ENCODE data around the gene MINAR1.

The MINAR1 gene

DNA sequence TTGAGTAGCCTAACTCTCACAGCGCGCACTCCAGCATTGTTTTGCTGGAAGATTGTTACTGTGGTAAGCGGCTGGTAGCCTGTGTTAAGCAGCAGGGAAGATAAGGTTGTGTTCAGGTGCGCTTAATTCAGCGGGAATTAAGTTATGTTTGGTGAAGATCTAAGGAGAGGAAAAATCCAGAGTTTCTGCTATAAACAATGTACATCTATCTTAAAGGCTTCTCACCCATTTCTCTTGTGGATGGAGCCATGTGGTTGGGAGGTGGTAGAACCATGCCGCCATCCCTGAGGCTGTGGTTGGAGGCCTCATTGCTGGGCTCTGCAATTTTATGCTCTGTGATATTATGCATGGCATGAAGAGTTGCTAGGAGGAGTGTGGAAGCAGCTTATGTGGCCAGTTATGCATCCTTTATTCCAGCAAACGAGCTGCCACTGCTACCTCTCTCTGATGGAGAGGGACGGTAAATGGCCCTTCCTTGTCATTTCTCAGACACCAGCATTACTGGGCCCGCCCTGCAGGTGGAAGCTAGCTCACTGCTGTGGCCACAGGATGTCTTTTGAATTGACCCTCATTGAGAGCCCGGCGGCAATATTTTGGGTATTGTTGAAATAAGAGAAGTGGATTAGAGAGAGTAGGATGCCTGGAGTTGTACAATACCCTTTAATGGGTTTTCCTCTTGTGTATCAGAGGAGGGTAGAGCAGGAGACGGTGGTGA, 1.3 kb downstream of the MINAR1 start:
- DNase-seq = no peak

DNA sequence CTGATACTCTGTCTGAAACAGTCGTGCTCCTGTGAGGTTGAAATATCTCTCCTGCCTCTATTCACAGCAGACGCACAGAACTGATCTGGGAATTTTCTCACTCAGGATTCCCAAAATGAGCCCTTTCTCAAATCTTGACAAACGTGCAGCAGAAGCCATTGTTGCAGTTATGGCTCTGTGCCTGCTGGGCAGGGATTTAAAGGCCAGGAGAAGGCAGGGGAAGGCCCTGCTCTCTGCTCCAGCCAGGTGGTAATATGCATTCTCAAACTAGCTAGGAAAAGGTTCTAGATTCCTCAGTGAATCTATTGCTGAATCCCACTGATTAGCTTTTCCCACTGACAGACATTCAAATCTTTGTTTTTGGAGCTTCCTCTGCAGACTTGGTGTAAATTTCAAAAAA, 2.2 kb downstream of the MINAR1 start:
- DNase-seq = no peak

DNA sequence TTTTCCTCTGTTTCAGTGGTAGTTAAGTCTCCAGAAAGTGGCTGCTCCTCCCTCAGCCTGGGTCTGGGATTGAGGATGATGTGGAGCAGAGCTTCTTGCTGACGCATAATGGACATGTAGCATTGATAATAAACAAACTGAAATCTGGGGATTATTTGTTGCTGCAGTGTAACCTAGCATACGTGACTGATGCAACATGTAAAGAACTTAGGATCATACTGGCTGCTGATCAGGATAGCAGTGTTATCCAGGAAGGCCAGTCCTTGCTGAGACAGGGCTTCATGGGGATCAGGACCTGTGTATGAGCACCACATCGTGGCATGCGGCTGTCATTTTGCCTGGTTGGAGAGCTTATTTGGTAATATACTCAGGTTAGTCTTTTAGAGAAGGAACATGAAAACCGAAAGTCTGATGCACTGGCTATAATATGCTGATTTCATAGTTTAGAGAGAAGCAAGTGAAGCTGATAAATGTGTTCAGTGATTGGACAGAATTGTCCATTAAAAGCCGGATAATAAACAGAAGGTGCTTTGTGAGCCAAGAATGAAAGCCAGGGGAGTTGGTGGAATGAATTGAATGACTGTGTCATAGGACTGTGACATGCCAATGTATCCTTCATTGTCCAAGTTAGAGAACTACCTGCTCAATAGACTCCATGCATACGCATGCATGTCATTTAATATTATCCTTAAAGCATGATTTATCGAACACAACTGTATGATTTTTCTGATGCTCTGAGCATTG, 4.1 kb downstream of the MINAR1 start:
- DNase-seq = no peak

DNA sequence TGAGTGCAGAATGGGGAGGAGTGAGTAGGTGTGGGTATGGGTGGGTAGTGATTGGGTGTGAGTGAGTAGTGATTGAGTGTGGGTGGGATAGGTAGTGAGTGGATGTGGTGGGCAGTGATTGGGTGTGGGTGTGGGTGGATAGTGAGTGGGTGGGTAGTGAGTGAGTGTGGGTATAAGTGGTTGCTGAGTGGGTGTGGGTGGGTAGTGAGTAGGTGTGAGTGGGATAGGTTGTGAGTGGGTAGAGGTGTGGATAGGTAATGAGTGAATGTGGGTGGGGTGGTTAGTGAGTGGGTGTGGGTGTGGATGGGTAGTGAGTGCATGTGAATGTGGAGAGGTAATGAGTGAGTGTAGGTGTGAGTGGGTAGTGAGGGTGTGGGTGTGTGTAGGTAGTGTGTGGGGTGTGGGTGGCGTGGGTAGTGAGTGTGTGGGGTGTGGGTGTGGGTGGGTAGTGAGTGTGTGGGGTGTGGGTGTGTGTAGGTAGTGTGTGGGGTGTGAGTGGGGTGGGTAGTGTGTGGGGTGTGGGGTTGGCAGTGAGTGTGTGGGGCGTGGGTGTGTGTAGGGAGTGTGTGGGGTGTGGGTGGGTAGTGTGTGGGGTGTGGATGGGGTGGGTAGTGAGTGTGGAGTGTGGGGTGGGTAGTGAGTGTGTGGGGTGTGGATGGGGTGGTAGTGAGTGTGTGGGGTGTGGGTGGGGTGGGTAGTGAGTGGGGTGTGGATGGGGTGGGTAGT, 5.3 kb downstream of the MINAR1 start:
- DNase-seq = no peak

DNA sequence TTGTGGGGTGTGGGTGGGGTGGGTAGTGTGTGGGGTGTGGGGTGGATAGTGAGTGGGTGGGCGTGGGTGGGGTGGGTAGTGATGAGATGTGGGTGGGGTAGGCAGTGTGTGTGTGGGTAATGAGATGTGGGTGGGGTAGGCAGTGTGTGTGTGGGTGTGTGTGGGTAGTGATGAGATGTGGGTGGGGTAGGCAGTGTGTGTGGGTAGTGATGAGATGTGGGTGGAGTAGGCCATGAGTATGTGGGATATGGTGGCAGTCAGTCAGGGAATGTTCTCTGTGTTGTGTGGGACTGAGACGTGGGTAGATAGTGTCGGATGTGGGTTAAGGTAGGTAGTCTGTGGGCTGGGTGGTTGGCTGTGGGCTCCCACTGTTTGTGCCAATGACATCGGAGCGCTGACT, 7.1 kb downstream of the MINAR1 start:
- DNase-seq = no peak

DNA sequence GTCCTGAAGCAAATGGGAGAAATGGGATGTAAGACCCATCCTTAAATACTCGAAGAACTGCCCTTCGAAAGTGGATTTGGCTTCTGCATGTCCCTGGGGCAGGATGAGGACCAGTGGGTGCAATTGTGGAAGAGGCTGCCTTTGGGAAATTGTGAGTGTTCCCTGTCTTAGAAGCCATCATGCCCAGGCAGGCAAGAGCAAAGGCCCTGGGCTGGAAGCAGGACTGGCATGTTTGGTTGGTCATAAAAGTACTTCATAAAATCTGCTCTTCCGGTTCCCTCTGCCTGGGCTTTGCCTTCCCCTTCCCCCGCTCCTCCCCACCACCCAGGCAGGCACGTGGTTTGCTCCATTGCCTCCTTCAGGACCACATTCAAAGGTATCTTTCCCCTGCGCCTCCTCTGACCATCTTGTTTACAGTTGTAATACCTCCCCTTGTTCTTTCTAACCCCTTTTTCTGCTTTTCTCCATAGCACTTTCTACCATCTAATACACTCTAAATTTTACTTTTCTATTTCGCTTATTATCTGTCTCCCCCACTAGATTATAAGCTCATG, 8.3 kb downstream of the MINAR1 start:
- no peak for DNase-seq

DNA sequence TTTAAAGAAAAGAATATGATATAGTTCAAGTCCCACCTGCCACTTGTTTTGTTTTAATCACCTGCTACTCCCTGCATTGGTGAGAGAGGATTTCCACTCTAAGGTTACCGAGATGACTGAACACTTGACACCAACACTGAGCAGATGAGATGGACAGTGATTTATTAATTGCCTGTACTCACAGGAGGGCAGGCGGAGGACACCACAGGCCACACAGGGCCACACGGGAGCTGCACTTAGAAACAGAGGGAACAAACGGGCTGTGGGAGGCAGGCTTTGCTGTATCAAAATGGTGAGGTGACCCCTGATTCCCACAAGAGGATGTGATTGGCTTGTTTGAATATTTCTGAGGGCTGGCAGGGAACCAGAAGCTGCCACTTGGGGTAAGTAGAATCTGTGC, 10.8 kb downstream of the MINAR1 start:
- no peak for DNase-seq

DNA sequence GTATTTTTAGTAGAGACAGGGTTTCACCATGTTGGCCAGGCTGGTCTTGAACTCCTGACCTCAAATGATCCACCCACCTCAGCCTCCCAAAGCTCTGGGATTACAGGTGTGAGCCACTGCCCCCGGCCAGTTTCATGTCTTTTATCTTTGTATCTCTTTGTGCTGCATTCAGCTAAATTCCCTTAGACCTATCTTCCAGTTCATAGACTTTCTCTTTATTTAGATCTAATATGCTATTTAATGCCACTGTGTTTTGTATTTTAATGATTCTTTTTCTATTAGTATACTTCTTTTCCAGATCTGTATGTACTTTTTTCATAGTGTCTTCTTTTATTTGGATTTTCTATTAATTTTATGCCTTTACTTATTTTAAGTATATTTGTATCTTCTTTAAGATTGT, 14.9 kb downstream of the MINAR1 start:
- DNase-seq = no peak

DNA sequence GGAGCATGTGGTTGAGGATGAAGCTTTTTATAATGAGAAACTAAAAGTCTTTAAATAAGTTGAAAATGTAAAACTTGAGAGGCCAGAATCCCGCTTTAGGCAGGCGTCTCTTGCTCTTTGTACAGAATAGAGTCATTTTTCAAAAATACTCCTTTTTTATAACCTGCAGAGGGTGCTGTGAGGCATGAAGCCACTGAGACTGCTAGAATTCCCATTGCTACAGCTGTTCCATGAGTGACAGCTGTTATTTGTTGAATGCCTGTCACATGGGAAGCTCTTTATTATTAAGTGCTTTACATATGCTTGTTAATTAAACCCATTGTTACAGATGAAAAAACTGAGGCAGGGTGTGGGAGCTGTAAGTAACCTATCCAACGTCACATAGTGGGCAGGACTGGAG, 18.5 kb downstream of the MINAR1 start:
- DNase-seq = no peak

DNA sequence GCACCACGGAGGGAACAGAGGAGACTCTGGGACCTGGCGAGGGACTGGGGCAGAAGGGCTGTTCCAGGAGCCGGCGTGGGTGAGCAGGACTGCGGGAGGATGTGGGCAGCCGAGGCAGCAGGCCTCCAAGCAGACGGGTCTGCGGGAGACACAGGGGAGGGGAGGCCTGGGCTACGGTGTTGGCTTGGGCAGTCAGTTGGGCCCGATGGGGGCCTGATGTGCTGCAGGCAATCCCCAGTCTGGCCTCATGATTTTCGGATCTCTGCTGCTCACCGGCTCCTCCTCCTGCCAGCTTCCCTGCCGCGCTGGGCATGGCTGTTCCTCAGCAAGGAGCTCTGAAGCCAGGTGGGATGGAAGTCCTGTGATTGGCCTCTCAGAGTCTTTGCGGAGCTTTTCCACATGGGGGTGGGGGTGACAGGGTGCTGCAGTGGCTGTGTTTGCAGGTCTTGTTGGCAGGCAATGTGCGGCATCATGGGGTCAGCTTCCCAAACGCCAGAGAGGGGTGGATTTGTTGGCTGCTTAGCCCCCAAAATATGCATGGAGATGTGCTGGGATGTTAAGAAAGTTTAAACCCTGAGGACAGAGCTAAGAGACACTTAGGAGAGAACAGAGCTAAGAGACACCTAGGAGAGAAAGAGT, 19.3 kb downstream of the MINAR1 start:
- no peak for DNase-seq

DNA sequence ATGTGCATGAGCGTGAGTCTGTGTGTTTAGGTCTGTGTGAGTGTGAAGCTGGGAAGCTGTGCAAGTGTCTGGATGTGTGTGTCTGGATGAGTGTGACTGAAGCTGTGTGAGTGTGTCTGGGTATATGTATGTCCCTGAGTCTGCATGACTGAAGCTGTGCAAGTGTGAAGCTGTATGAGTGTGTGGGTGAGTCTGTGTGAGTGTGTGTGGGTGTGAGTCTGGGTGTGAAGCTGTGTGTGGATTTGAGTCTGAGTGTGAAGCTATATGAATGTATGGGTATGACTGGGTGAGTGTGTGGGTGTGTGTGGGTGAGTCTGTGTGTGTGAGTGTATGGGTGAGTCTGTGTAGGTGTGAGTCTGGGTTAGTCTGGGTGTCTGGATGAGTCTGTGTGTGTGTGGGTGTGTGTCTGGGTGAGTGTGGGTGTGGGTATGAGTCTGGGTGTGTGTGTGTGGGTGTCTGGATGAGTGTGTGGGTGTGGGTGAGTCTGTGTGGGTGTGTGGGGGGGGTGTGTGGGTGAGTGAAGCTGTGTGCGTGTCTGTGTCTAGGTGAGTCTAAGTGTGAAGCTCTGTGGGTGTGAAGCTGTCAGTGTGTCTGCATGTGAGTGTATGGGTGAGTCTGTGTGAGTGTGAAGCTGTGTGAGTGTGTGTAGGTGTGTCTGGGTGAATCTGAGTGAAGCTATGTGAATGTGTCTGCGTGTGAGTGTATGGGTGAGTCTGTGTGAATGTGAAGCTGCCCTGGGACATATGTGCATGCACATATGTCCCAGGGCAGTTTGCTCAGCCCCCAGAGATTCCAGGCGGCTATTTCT, 20.3 kb downstream of the MINAR1 start:
- DNase-seq = no peak

DNA sequence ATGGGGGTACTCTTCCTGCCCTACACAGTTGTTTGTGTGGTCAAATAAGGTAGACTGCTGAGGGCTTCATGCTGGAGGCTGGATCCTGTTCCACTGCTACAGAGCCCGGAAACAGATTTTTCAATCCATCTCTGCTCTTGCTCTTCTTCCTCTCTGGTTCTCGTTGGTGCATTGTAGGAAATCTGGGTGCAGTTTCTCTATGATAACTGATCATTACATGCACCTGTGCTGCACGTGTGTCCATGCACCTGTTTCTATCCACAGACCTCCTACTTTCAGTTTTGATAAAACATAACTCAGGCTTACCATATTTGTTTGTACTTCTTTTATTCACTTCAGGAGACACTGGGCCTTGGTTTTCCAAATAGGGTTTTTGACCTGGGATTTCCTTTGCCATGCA, 21.3 kb downstream of the MINAR1 start:
- no peak for DNase-seq

DNA sequence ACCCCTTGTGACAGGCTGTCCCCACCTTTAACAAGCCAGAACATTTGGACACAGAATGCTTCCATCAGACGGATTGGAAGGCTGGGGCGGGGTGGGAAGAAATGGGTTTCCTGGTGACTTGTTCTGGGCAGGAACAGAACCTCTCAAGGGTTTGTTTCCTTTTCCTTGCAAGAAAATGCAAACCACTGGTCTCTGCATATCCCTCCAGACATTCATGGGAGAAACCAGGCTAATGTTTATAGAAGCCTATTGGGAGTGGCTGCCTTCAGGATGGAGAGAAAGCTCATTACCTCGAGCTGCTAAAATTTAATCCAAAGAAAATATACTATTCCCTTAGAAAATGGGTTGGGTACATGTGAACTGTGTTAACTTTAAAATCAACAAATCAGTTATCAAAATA, 21.9 kb downstream of the MINAR1 start:
- DNase-seq = no peak

DNA sequence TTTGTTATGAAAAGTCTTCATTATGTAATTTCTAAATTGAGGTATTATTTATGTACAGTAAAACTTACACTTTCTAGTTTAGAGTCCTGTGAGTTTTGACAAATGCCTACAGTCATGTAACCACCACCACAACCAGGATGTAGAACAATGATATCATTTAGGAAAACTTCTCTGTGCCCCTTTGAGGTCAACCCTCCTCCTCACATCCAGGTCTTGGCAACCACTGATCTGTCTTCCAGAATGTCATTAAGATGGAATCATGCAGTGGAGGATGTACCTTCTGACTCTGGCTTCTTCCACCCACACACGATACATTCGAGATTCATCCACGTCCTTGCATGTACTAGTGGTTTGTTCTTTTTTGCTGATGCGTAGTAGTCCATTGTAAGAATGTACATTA, 23.2 kb downstream of the MINAR1 start:
- DNase-seq = no peak

DNA sequence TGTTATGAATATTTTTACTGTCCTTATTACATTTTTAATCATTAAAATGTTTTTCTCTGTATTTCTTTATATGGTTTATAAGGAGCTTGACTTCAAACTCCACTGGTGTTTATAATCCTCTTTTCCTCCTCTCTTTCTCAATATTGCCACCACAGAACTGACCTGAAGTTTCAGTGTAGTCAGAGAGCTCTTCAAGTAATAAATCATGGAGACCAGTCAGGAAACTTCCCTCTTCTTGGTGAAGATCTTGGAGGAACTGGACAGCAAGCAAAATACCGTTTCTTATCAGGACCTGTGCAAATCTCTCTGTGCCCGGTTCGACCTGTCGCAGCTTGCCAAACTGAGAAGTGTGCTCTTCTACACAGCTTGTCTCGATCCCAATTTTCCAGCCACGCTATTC, 23.8 kb downstream of the MINAR1 start:
- DNase-seq = no peak

DNA sequence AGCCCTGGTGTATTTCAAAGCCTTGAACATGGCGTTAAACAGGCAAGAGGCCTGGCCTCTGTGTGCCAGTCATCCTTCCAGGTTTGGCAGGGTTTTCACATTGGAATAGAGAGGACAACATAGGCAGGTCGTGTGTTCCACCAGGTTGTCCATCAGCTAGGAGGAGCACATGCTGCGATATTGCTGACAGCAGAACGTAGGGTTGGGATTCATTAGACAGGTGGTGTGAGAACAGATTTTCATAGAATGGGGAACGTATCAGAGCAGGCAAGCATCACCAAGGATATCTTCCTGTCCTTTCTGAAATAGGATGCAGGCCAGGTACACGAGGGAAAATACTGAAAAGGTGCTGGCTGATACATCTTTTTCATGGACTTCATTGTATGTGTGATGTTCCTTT, 26.4 kb downstream of the MINAR1 start:
- no peak for DNase-seq

DNA sequence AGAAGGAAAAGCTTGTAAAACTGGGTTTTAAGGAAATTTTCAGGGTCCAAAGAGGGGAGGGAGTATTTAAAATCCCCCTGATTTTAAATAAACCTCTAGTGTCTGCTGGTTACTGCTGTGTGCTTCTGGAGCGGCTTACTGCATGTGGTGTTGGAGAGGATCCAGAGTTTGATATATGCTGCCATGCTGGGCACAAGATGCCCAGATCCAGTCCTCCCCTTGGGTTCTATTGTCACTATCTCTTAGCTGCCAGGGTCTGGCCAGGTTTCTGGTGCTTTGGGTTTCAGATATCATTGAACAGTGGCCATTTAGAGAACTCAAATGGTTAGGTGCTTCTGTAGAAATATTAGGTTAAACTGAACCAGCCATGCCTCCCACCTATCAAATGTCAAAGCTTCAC, 27.5 kb downstream of the MINAR1 start:
- DNase-seq = no peak

DNA sequence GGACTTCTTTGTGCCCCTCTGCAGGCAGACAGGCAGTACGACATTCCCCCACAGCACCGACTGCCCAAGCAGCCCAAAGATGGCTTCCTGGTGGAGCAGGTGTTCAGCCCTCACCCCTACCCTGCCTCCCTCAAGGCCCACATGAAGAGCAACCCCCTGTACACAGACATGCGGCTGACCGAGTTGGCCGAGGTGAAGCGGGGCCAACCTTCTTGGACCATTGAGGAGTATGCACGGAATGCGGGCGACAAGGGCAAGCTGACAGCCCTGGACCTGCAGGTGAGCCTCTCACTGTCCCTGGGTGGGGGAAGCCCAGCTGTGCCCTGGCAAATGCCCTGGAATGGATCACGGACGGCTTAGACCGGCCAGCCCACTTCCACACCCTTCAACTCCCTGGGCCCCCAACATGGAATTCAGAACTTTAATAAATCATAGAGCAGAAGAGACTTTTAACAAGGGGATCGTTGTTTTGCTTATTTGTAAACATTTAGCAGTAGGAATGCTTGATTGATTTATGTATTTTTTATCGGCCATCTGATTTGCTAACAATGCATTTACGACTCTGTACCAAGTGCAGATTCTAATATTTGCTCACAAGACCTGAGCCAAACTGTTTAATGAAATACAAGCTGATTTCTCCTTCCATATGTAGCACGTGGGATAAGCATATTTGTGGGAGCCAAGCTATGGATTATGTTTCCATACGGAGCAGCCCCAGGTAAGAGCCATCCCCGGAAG, 31.1 kb downstream of the MINAR1 start:
- no peak for DNase-seq

DNA sequence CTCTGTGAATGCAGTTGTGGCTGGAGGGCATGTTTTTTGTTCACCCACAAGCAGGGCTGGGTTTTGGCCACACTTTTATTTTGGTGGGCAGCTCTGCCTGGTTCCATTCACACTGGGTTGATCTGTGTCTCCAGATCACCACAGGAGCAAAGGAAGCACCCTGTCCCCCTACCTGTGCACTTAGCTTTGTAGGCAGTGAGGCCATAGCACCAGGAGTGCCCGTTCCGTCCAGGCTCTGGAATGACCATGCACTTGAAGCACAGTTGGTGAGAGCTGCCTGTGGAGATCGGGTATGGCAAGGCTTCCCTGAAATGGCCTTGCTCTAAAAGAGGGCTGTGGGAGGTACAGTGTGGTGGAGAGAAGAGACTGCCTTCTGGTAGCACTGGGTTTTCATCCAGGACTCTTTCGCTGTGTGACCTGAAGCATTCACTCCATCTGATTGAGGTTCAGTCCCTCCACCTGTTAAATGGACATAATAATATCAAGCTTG, 31.7 kb downstream of the MINAR1 start:
- DNase-seq = no peak

DNA sequence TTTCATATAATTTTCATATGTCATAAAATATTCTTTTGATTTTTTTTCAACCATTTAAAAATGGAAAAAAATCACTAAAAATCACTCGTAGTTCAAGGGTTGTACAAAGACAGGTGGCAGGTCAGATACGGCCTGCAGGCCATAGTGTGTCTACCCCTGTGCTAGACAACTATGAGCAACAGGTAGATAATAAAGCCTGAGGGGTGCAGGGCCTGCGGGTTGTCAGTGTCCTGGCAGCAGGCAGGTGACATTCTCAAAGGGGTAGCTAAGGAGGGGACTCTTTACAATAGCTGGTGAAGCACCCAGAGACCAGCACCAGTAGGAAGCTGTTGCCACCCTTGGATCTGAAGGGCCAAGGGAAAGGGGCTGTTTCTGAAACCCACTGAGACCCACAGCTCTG, 34.4 kb downstream of the MINAR1 start:
- no peak for DNase-seq

DNA sequence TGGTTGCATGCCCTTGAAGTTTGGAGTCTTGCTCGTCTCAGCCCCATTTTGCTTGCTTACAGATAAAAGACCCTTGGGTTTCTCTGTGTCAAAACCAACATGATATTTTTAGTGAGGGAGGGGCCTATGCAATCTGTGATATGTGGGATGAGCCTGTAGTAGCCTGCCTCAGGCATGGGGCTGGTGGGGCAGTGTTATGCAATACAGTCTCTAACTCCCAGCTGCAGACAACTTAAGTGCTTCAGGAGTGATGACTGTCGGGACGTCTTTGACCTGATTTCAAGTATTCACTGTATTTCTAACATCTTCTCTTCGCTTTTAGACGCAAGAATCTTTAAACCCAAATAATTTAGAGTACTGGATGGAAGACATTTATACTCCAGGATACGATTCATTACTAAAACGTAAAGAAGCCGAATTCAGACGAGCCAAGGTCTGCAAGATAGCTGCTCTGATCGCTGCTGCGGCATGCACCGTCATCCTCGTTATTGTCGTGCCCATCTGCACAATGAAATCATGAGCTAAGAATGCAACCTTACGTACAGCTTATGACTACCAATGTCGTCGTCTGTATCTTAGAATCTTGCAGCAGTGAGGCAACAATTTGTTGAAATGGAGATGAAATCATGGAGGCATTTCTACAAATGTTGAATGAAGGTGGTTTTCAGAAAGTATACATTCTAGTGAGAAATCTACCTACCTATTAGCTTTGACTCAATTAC, 35.9 kb downstream of the MINAR1 start:
- no peak for DNase-seq
